Testis (tissue), 3 donors: ENCODE results near the gene AIG1. TPM values are rescaled to one million over a fixed set of nuclear protein-coding genes. Genes with fewer than 3 reads are reported as not detected.
"Not testable (repeated sequence)": the region's sequence is repeated elsewhere in the genome, so short reads cannot be mapped to it uniquely, and the experiment has no call there.

Source experiments
- DNase-seq: peaks from one replicate; pipeline ENCODE4 v3.0.0-alpha.2; 2019
- H3K27ac ChIP-seq, 2 donors: fragments of 200-600 bp; sonication (generic); one replicate each; pipeline ENCODE4 v1.5.1; 2019
- H3K27me3 ChIP-seq: fragments of 200-600 bp; sonication (generic); one replicate; pipeline ENCODE4 v1.5.1; 2019
- H3K36me3 ChIP-seq: fragments of 200-600 bp; sonication (generic); one replicate; pipeline ENCODE4 v1.5.1; 2017; ENCODE audit warnings: low read depth; ENCODE audit errors: missing control alignments
- H3K4me1 ChIP-seq: fragments of 200-600 bp; sonication (generic); one replicate; pipeline ENCODE4 v1.5.1; 2019
- H3K4me3 ChIP-seq, 2 donors: fragments of 200-600 bp; sonication (generic); one replicate each; pipeline ENCODE4 v1.5.1; 2017 to 2019
- H3K9me3 ChIP-seq: fragments of 200-600 bp; sonication (generic); one replicate; pipeline ENCODE4 v1.5.1; 2017
- POLR2A ChIP-seq: fragments of 450-650 bp; IDR thresholded peaks from one replicate; pipeline ENCODE4 v1.6.1; 2017; ENCODE audit warnings: antibody characterized with exemption, mild to moderate bottlenecking, moderate library complexity
- WGBS, 2 donors: methylation state at CpG; one replicate each; pipeline ENCODE4 v1.1.5; 2018; 5-methylcytosine and 5-hydroxymethylcytosine counted together
- intact Hi-C: fragments of 100-400 bp; cut with DNase I; formaldehyde crosslinking; loops from one replicate; pipeline ENCODE4 v1.15.1; 2023; ENCODE audit warnings: low total_unique reads
- polyA plus RNA-seq: library from polyadenylated mRNA; stranded (reverse); fragments of 350-450 nt; fragmentation: Illumina TruSeq; extraction: RNeasy Lipid Tissue Mini Kit (QIAGEN cat#74804); gene quantifications from one replicate; pipeline ENCODE4 v1.2.3, GENCODE V29; 2014; ENCODE audit warnings: low read depth, low replicate concordance; ENCODE audit not compliant: insufficient read depth
- total RNA-seq, 2 donors: library from RNA; depleted of rRNA; stranded (reverse); fragments of >200 nt; gene quantifications; one replicate each; pipeline ENCODE4 v1.2.3, GENCODE V29; 2016
- TF ChIP-seq, protein P1 (sequence below), 3 experiments: fragments of 450-650 bp in 2 of 3; fragments of 200-600 bp in 1 of 3; sonication (generic) in 1 of 3; IDR thresholded peaks; one replicate each; pipeline ENCODE4 v1.5.1; 2016 to 2019; ENCODE audit warnings: antibody characterized with exemption in 3 of 3, mild to moderate bottlenecking in 2 of 3, moderate library complexity in 1 of 3

AIG1 gene
- total and polyA plus RNA-seq, 3 donors from 2014 or later = 39.6 to 57.9 (median 50.7) TPM

DNA sequence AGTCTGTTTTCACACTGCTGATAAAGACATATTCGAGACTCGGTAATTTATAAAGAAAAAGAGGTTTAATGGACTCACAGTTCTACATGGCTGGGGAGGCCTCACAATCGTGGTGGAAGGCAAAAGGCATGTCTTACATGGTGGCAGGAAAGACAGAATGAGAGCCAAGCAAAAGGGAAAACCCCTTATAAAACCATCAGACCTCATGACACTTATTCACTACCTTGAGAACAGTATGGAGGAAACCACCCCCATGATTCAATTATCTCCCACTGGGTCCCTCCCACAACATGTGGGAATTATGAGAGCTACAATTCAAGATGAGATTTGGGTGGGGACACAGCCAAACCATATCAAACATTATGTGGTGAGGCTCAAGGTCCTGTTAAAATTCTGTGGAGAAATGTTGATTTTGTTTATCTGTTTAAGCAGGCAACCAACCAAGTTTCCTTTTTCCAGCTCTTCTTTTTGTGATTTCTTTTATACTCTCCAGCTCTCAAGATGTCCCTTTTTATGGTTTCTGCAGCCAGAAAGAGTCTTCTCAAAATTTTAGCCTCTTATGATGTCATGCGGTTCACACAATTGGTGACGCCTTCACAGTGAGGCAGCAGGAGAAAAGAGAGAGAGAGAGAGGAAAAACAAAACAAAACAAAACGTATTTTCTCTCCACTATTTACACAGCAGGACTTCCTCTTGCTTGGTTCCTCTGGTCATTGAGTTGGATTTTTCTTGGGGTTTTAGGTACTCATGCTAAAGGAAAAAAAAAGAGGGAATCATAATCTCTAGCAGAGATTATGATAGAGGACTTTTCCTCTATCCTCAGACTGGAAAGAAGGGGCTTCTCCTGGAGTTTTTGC lies 18.0 kb downstream of the AIG1 start:
- Histone ChIP-seq H3K27ac (no peak overlapping the region), H3K27me3 (no peaks in the 10 kb centered on the region), H3K36me3 (no peaks in the 10 kb centered on the region), H3K4me3 (no peak overlapping the region), H3K4me1 (no peaks in the 10 kb centered on the region), H3K9me3 (no peaks in the 10 kb centered on the region)
- DNase-seq = no peak
- intact Hi-C loops = no loop called here
- WGBS, 2 donors = 77 to 81% methylated on average over 6 of the region's 6 CpGs
- TF ChIP-seq, protein P1, sequence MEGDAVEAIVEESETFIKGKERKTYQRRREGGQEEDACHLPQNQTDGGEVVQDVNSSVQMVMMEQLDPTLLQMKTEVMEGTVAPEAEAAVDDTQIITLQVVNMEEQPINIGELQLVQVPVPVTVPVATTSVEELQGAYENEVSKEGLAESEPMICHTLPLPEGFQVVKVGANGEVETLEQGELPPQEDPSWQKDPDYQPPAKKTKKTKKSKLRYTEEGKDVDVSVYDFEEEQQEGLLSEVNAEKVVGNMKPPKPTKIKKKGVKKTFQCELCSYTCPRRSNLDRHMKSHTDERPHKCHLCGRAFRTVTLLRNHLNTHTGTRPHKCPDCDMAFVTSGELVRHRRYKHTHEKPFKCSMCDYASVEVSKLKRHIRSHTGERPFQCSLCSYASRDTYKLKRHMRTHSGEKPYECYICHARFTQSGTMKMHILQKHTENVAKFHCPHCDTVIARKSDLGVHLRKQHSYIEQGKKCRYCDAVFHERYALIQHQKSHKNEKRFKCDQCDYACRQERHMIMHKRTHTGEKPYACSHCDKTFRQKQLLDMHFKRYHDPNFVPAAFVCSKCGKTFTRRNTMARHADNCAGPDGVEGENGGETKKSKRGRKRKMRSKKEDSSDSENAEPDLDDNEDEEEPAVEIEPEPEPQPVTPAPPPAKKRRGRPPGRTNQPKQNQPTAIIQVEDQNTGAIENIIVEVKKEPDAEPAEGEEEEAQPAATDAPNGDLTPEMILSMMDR (IDR thresholded peaks at IDR 0.05) = no peak

DNA sequence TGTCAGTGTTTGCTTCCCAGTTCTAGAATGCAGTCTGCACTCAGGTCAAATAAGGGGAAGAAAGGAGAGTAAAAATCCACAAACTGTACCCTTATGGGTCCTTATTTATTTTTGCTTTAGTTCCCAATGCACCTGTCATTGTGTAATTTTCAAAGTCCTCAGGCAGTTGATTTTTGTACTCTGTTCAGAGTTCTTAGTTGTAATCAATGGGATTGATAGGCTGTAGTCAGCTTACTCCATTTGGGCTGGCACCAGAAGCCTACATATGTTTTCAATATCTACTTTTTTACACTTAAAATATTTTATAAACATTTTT lies 18.6 kb downstream of the AIG1 start:
- H3K4me1 ChIP-seq = no peaks in the 10 kb centered on the region
- no peaks in the 10 kb centered on the region for H3K9me3 ChIP-seq
- H3K27ac ChIP-seq = no peak overlapping the region
- no peaks in the 10 kb centered on the region for H3K27me3 ChIP-seq
- TF ChIP-seq, protein P1 (IDR thresholded peaks at IDR 0.05) = no peak
- TF ChIP-seq POLR2A = no peak
- intact Hi-C loops = no loop called here
- no peaks in the 10 kb centered on the region for H3K36me3 ChIP-seq
- H3K4me3 ChIP-seq = no peak overlapping the region
- no peak for DNase-seq

DNA sequence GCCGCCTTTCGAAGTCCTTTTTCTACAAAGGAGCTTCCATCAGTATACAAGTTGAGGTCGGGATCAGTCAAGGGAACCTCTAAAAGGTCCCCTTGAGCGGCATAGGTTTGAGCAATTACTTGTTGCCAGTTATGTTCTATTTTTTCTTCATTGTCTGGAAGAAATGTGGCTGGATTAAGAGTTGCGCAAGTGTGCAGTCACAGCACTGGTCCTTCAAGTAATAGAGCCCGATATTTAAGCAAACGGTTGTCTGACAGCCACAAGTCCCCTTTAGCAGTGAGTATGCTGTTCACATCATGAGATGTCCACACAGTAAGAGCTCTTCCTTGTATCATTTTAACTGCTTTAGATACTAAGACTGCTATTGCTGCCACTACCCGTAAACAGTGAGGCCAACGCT lies 21.6 kb downstream of the AIG1 start:
- H3K36me3 ChIP-seq, intact Hi-C loops, H3K4me3 ChIP-seq, H3K9me3 ChIP-seq, H3K27ac ChIP-seq, DNase-seq, H3K4me1 ChIP-seq, H3K27me3 ChIP-seq: not testable (repeated sequence)
- 97 to 98% methylated on average over 9 of the region's 9 CpGs for WGBS, 2 donors

DNA sequence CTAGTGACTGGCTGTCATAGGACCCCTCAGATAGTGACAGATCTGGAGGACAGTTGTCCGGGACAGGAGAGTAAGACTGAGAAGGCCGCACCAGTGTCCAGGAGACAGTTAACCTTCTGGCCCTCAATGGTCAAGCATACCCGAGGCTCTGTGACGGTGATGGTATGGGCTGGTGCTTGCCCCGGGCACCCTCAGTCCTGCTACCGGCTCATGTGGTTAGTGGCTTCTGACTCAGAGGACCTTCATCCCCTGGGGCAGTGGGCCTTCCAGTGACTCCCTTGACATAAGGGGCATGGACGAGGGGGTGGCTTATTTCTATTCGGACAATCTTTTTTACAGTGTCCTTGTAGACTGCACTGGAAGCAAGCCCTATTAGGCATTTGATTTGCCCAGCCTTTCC lies 23.3 kb downstream of the AIG1 start:
- WGBS, 2 donors = 88 to 98% methylated on average over 8 of the region's 8 CpGs
- H3K9me3 ChIP-seq, H3K27me3 ChIP-seq, H3K36me3 ChIP-seq, H3K27ac ChIP-seq, DNase-seq, intact Hi-C loops, H3K4me1 ChIP-seq, H3K4me3 ChIP-seq: not testable (repeated sequence)

DNA sequence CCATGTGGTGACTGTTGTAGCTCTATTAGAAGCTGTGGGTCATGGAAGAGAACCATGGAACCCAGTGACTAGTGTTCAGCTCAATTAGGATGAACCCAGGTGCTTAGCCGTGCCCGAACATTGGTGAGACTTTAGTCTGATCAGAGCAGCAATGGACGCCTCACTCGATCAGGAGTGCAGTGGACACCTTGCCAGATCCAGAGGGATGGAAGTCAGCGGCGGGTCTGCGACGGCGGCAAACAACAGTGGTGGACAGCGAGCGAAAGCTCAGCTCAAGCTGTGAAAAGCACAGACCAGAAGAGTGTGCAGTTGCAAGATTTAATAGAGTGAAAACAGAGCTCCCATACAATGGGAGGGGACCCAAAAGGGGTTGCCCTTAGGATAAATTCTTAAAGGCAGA lies 26.6 kb downstream of the AIG1 start:
- intact Hi-C loops, H3K27ac ChIP-seq, H3K4me3 ChIP-seq, H3K9me3 ChIP-seq, H3K4me1 ChIP-seq, DNase-seq, H3K36me3 ChIP-seq, H3K27me3 ChIP-seq: not testable (repeated sequence)
- WGBS, 2 donors = 92 to 93% methylated on average over 9 to 11 of the region's 11 CpGs

DNA sequence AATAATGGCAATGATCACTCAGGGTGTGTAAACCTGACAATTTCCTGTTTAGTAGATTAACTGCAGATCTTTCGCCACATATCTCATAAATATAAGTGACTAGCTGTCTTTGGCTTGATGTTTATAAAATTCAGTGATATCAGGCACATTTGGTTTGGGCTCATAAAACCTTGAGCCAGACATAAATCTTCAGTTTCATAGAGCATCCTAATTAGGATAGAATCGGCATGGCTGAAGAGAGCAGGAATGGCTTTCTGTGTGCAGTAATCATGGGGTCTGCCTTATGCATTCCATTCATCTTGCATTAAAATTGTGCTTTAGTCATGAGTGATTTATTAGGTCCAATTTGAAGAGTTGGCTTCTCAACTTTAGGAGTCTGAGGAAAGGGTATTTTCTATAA lies 27.2 kb downstream of the AIG1 start:
- 85 to 86% methylated on average over 2 of the region's 2 CpGs for WGBS, 2 donors
- H3K9me3 ChIP-seq = no peaks in the 10 kb centered on the region

More for the DNA sequence above, 27.2 kb downstream of the AIG1 start:
- Histone ChIP-seq H3K4me1 (no peaks in the 10 kb centered on the region), H3K36me3 (no peaks in the 10 kb centered on the region), H3K4me3 (no peak overlapping the region), H3K27me3 (no peaks in the 10 kb centered on the region), H3K27ac (no peak overlapping the region)
- TF ChIP-seq POLR2A = no peak
- TF ChIP-seq, protein P1 (IDR thresholded peaks at IDR 0.05) = no peak
- intact Hi-C loops = no loop called here
- no peak for DNase-seq
